ENCODE results near the gene DIAPH1.

The DIAPH1 gene

DNA sequence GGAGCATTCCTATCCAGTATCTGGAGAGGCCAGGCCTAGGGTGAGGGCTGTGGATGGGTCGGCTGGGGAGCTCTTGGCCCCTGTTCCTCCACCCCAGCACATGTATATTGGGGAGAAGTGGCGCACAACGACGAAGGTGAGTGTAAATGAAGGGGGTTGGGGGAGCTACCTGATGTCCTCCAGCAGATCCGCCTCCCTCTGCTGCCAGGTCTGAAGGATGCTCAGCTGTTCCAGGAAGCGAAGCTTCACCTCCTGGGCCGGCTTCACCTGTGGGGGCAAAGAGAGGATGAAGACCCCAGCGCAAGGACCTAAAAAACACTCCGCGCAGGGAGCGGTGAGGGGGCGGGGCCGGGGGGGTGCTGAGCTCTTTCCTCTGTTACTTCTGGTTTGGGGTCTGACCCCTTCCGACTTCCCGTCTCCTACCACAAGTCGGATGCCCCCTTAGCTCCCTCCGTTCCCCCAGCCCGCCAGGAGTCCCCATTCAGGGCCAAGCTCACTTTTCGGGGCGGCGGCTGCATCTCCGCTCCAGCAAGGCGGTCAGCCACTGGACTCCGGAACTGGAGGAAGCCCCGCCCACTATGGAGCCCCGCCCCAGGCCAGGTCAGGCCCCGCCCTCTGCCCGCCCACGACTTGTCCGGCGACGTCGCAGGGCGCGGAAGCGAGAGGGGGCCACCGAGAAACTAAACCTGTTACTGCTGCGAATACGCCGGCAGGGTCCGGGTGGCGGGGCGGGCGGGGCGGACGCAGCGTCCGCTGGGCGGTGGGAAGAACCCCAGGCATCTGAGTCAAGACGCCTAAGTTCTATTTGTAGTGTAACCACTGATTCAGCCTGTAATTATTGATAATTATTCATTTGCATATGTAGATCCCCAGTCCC lies 32.3 kb upstream of the DIAPH1 start, which contains the start of gene FCHSD1:
TSS of gene FCHSD1 (minus strand) at position 568 of the 877 bp plus-strand sequence. CDS start at position 518, 50 bp downstream.
- Mint-ChIP-seq H3K9me3 (no peaks in the 10 kb centered on the region), H3K4me1 (peaks cover 54% of the 10 kb centered on the region), H3K36me3 (ENCODE audit: insufficient read depth) (peaks cover 20% of the 10 kb centered on the region), H3K4me3 (peak within 1 kb of the TSS; percentile 89), H3K27me3 (no peaks in the 10 kb centered on the region), H3K27ac (ENCODE audit: low read depth) (peak within 1 kb of the TSS; percentile 88)
- ATAC-seq (replicated peaks; ENCODE audit: extremely low read depth, poor library complexity, severe bottlenecking) (peak; percentile 86), DNase-seq (ENCODE audit: low spot score in 2 of 2) (peak; percentile 63 to 67)

GRCh38 chr5:141649972-141650371 lies 31.2 kb upstream of the DIAPH1 start:
- Mint-ChIP-seq H3K27ac (ENCODE audit: low read depth) (peak overlapping the region; percentile 88), H3K9me3 (no peaks in the 10 kb centered on the region), H3K4me3 (peak overlapping the region; percentile 89), H3K27me3 (no peaks in the 10 kb centered on the region), H3K4me1 (peaks cover 58% of the 10 kb centered on the region), H3K36me3 (ENCODE audit: insufficient read depth) (peaks cover 23% of the 10 kb centered on the region)
- DNase-seq (ENCODE audit: low spot score in 2 of 2), result no peak
- no peak for ATAC-seq (replicated peaks; ENCODE audit: extremely low read depth, poor library complexity, severe bottlenecking)

DNA sequence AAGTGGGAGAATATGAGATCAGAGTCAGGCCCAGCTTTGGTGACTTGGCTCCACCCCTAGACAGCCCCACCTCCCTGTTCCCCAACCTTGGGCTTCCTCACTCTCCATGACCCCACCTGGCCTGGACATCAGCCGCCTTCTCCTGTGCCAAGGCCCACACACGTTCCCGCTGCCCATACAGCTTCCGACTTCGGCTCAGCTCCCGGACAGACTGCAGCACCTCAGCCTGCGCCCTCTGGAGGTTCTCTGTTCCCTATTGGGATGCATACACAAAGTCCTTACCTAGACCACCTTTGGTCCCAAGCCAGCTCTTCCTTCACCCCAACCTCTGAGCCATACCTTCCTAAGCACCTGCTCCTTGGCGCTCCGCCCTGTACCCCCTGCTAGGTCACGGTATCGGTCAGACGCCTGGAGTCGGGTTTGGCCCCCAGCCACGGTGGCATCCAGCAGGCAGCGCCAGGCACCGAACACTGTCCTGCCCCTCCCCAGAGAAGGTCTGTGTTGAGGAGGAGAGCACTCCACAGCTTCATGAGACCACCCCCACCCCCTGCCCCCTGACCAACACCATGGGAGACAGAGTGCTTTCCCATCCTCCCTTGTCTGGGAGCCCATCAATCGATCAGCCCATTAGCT lies 30.4 kb upstream of the DIAPH1 start:
- Mint-ChIP-seq H3K36me3 (ENCODE audit: insufficient read depth) (peaks cover 30% of the 10 kb centered on the region), H3K4me3 (no peak overlapping the region), H3K27ac (ENCODE audit: low read depth) (no peak overlapping the region), H3K4me1 (peaks cover 60% of the 10 kb centered on the region), H3K9me3 (no peaks in the 10 kb centered on the region), H3K27me3 (no peaks in the 10 kb centered on the region)
- no peak for DNase-seq (ENCODE audit: low spot score in 2 of 2)
- ATAC-seq (replicated peaks; ENCODE audit: extremely low read depth, poor library complexity, severe bottlenecking), result no peak

DNA sequence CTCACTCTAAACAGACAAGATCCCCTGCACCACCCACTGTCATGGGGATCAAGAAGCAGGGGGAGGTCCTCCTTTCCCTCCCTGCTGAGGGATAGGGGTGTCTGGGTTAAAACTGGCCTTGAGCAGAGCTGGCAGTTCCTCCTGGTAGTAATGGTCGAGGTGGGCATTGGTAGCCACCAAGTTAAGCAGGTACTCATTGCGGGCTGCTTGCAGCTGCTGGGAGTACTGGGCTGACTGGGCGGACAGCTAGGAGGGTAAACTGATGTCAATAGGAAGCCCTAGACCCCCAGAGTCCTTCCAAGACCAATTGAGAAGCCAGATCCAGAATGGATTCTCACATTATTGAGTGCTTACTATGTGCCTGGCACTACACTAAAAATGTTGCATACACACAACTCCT lies 29.1 kb upstream of the DIAPH1 start:
- ATAC-seq (replicated peaks; ENCODE audit: extremely low read depth, poor library complexity, severe bottlenecking) (no peak), DNase-seq (ENCODE audit: low spot score in 2 of 2) (no peak)
- Mint-ChIP-seq H3K27ac (ENCODE audit: low read depth) (no peak overlapping the region), H3K9me3 (no peaks in the 10 kb centered on the region), H3K4me1 (peaks cover 60% of the 10 kb centered on the region), H3K4me3 (no peak overlapping the region), H3K36me3 (ENCODE audit: insufficient read depth) (peaks cover 39% of the 10 kb centered on the region), H3K27me3 (no peaks in the 10 kb centered on the region)

- no peak for ATAC-seq (replicated peaks; ENCODE audit: extremely low read depth, poor library complexity, severe bottlenecking)
- H3K4me1 Mint-ChIP-seq, result peaks cover 54% of the 10 kb centered on the region
- H3K27me3 Mint-ChIP-seq, result no peaks in the 10 kb centered on the region
- DNase-seq (ENCODE audit: low spot score in 2 of 2), result no peak
- H3K9me3 Mint-ChIP-seq, result no peaks in the 10 kb centered on the region
- H3K36me3 Mint-ChIP-seq (ENCODE audit: insufficient read depth), result peaks cover 36% of the 10 kb centered on the region
- no peak overlapping the region for H3K27ac Mint-ChIP-seq (ENCODE audit: low read depth)
- no peak overlapping the region for H3K4me3 Mint-ChIP-seq
These were observed 28.4 kb upstream of the DIAPH1 start for GRCh38 chr5:141647242-141647641.

- ATAC-seq (replicated peaks; ENCODE audit: extremely low read depth, poor library complexity, severe bottlenecking), result no peak
- H3K36me3 Mint-ChIP-seq (ENCODE audit: insufficient read depth), result peaks cover 40% of the 10 kb centered on the region
These were observed 27.2 kb upstream of the DIAPH1 start for GRCh38 chr5:141646026-141646425.

DNA sequence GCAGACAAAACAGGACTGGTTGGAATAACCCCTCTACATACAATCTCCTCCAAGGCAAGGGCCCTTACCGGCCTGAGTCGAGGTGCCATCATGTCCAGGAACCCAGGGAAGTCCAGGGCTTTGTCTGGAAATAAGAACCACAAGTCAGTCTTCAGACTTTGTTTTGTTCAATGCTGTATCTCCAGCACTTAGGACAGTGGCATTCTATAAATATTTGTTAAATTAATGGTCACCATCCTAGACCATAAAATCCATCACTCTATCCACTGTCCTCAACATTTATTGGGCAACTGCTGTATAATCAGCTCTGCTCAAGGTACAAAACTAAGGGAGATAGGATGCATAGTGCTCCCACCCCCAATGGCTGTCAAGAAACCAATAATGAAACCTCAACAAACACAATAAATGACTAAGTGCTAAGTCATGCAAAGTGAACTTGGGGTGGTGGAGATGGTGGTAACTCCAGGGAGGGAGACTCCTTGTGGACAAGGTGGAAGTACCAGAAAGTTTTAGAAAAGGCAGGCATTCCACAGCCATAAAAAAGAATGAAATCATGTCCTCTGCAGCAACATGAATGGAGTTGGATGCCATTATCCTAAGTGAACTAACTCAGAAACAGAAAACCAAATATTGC lies 23.0 kb upstream of the DIAPH1 start:
- Mint-ChIP-seq H3K27ac (ENCODE audit: low read depth) (no peak overlapping the region), H3K36me3 (ENCODE audit: insufficient read depth) (peaks cover 32% of the 10 kb centered on the region), H3K27me3 (no peaks in the 10 kb centered on the region), H3K9me3 (no peaks in the 10 kb centered on the region), H3K4me3 (no peak overlapping the region), H3K4me1 (peaks cover 34% of the 10 kb centered on the region)
- no peak for ATAC-seq (replicated peaks; ENCODE audit: extremely low read depth, poor library complexity, severe bottlenecking)
- no peak for DNase-seq (ENCODE audit: low spot score in 2 of 2)

More at GRCh38 chr5:141646026-141646425, 27.2 kb upstream of the DIAPH1 start:
- Mint-ChIP-seq H3K4me1 (peaks cover 54% of the 10 kb centered on the region), H3K27me3 (no peaks in the 10 kb centered on the region), H3K9me3 (no peaks in the 10 kb centered on the region), H3K27ac (ENCODE audit: low read depth) (no peak overlapping the region), H3K4me3 (no peak overlapping the region)
- no peak for DNase-seq (ENCODE audit: low spot score in 2 of 2)

GRCh38 chr5:141640698-141641097 lies 21.9 kb upstream of the DIAPH1 start:
- peaks cover 29% of the 10 kb centered on the region for H3K36me3 Mint-ChIP-seq (ENCODE audit: insufficient read depth)
- H3K4me1 Mint-ChIP-seq, result peaks cover 37% of the 10 kb centered on the region
- peak overlapping the region; percentile 29 for H3K27ac Mint-ChIP-seq (ENCODE audit: low read depth)

GRCh38 chr5:141640051-141640415 lies 21.2 kb upstream of the DIAPH1 start:
- ATAC-seq (replicated peaks; ENCODE audit: extremely low read depth, poor library complexity, severe bottlenecking), result no peak

More at GRCh38 chr5:141640698-141641097, 21.9 kb upstream of the DIAPH1 start:
- H3K4me3 Mint-ChIP-seq, result no peak overlapping the region
- no peaks in the 10 kb centered on the region for H3K9me3 Mint-ChIP-seq
- H3K27me3 Mint-ChIP-seq, result no peaks in the 10 kb centered on the region
- ATAC-seq (replicated peaks; ENCODE audit: extremely low read depth, poor library complexity, severe bottlenecking) (no peak), DNase-seq (ENCODE audit: low spot score in 2 of 2) (no peak)

GRCh38 chr5:141639357-141640050 lies 20.7 kb upstream of the DIAPH1 start:
- DNase-seq (ENCODE audit: low spot score in 2 of 2) (no peak), ATAC-seq (replicated peaks; ENCODE audit: extremely low read depth, poor library complexity, severe bottlenecking) (no peak)
- H3K27me3 Mint-ChIP-seq, result no peaks in the 10 kb centered on the region
- no peak overlapping the region for H3K4me3 Mint-ChIP-seq
- H3K27ac Mint-ChIP-seq (ENCODE audit: low read depth), result no peak overlapping the region
- H3K9me3 Mint-ChIP-seq, result no peaks in the 10 kb centered on the region
- H3K36me3 Mint-ChIP-seq (ENCODE audit: insufficient read depth), result peaks cover 25% of the 10 kb centered on the region
- H3K4me1 Mint-ChIP-seq, result peaks cover 41% of the 10 kb centered on the region

More at GRCh38 chr5:141640051-141640415, 21.2 kb upstream of the DIAPH1 start:
- no peaks in the 10 kb centered on the region for H3K27me3 Mint-ChIP-seq
- H3K27ac Mint-ChIP-seq (ENCODE audit: low read depth), result no peak overlapping the region
- no peak for DNase-seq (ENCODE audit: low spot score in 2 of 2)
- H3K4me3 Mint-ChIP-seq, result no peak overlapping the region
- H3K4me1 Mint-ChIP-seq, result peaks cover 40% of the 10 kb centered on the region
- no peaks in the 10 kb centered on the region for H3K9me3 Mint-ChIP-seq
- peaks cover 29% of the 10 kb centered on the region for H3K36me3 Mint-ChIP-seq (ENCODE audit: insufficient read depth)

GRCh38 chr5:141638771-141639170 lies 20.0 kb upstream of the DIAPH1 start:
- H3K27me3 Mint-ChIP-seq, result no peaks in the 10 kb centered on the region
- H3K4me3 Mint-ChIP-seq, result peak overlapping the region; percentile 84
- peaks cover 48% of the 10 kb centered on the region for H3K4me1 Mint-ChIP-seq
- H3K9me3 Mint-ChIP-seq, result no peaks in the 10 kb centered on the region
- DNase-seq (ENCODE audit: low spot score in 2 of 2), result no peak
- no peak overlapping the region for H3K27ac Mint-ChIP-seq (ENCODE audit: low read depth)
- peaks cover 18% of the 10 kb centered on the region for H3K36me3 Mint-ChIP-seq (ENCODE audit: insufficient read depth)
- no peak for ATAC-seq (replicated peaks; ENCODE audit: extremely low read depth, poor library complexity, severe bottlenecking)

DNA sequence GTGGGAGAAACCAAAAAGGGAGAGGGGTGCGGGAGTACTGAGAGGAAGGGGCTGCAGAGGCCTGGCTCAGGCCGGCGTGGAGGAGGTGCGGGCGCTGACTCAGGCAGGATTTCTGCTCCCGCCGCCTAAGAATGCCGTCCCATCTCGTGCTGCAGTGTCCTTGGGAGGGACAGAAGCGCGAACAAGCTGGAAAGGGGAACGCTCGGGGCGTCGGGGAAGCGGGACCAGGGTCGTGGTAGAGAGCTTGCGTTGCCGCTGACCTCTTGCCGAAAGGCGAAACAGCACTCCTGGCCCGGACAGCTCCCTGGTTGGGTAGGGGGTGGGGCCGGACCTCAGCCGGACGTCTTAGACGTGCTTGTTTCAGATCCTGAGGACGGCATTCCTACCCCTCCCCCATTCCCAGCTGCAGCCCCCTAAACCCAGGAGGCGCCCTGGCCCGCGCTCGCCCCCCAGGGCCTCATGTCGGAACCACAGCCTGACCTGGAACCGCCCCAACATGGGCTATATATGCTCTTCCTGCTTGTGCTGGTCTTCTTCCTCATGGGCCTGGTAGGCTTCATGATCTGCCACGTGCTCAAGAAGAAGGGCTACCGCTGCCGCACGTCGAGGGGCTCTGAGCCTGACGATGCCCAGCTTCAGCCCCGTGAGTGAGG lies 19.1 kb upstream of the DIAPH1 start:
- peaks cover 14% of the 10 kb centered on the region for H3K36me3 Mint-ChIP-seq (ENCODE audit: insufficient read depth)
- DNase-seq (ENCODE audit: low spot score in 2 of 2) (peak; percentile 37 to 48), ATAC-seq (replicated peaks; ENCODE audit: extremely low read depth, poor library complexity, severe bottlenecking) (peak; percentile 50)
- no peaks in the 10 kb centered on the region for H3K27me3 Mint-ChIP-seq
- peaks cover 48% of the 10 kb centered on the region for H3K4me1 Mint-ChIP-seq
- H3K27ac Mint-ChIP-seq (ENCODE audit: low read depth), result peak overlapping the region; percentile 61
- H3K9me3 Mint-ChIP-seq, result no peaks in the 10 kb centered on the region
- peak overlapping the region; percentile 84 for H3K4me3 Mint-ChIP-seq
